EH (cell line): Measurements from ENCODE around the gene MRPL24.
A peak's percentile ranks its signal among the peaks of the same experiment; 100 is the strongest.

Source experiments
- DNase-seq: peaks from one replicate; pipeline ENCODE4 v3.0.0-alpha.2; 2015; ENCODE audit warnings: low read depth

Gene MRPL24

GRCh38 chr1:156743367-156744302 lies 2.7 kb upstream of the MRPL24 start:
- no peak for DNase-seq

- DNase-seq = no peak
Measured at GRCh38 chr1:156742801-156743200, 1.9 kb upstream of the MRPL24 start.

- no peak for DNase-seq
Measured at GRCh38 chr1:156742017-156742416, 1.1 kb upstream of the MRPL24 start.

DNA sequence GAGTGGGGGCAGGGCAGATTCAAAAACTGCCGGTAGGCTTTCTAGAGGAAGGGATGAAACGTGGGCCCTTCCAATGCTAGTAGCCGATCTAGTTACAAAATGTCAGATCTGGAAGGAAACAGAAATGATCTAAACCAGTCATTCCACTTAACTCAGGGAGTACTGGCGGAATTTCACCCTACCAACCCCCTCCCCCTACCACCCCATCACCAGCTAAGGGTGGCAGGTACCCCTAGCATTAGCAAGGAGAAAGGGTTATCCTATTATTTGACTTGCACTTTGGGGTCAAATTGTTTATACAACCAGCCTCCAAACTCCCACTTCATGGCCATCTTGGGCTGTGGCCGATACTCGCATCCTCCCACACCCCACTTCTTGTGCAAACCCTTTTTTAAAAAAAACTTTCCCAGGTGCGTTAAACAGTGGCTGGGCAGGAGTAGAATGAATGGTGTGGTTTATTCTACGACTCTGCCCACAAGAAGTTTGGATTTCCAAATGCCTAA lies 644 bp upstream of the MRPL24 start:
- DNase-seq = no peak

- peak; percentile 16 for DNase-seq
Measured at GRCh38 chr1:156740237-156740740, 599 bp downstream of the MRPL24 start.

GRCh38 chr1:156738916-156739315 lies 2.0 kb downstream of the MRPL24 start:
- DNase-seq = no peak

DNA sequence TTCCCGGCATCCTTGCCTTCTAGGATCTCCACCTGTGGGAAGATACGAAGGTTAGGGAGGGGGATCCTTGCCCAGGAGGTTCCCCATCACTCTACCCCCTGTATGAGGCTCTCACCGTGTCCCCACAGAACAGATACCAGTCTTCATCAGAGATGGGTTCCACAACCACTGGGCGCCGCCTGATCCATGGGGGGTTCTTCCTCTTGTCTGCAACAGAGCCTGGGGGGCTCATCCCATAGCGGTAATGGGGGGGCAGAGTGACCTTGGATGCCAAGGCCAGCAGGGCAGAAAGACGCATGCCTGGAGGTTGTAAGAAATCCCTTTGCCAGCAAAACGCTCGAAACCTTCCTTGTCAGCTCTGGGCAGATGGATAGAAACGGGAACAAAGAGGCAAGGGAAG lies 2.5 kb downstream of the MRPL24 start:
- DNase-seq = no peak

DNA sequence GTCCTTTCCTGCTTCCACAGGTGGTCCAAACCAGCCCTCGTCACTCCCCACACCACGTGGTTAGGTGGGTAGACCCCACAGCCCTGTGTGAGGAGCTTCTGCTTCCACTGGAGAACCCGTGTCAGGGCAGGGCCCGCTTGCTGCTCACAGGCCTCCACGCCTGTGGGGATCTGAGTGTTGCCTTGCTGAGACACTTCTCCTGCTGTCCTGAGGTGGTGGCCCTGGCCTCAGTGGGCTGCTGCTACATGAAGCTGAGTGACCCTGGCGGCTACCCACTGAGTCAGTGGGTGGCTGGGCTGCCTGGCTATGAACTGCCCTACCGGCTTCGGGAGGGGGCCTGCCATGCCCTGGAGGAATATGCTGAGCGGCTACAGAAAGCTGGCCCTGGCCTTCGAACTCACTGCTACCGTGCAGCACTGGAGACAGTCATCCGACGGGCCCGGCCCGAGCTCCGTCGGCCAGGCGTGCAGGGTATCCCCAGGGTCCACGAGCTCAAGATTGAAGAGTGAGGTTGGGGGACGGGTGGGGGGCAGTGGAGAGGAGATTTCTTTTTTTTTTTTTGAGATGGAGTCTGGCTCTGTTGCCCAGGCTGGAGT lies 6.8 kb downstream of the MRPL24 start:
- DNase-seq = no peak

- peak; percentile 98 for DNase-seq
Measured at GRCh38 chr1:156728599-156729462, 12.1 kb downstream of the MRPL24 start, which contains the start of gene ISG20L2. Gene ISG20L2 (minus strand): TSS chr1:156728766. CDS start chr1:156727652, 1,114 bp downstream.

- peak; percentile 82 for DNase-seq
Measured at GRCh38 chr1:156727926-156728598, 12.8 kb downstream of the MRPL24 start, which contains the start of gene METTL25B. Gene METTL25B (plus strand): TSS chr1:156728469. CDS start chr1:156729105, 636 bp downstream.

DNA sequence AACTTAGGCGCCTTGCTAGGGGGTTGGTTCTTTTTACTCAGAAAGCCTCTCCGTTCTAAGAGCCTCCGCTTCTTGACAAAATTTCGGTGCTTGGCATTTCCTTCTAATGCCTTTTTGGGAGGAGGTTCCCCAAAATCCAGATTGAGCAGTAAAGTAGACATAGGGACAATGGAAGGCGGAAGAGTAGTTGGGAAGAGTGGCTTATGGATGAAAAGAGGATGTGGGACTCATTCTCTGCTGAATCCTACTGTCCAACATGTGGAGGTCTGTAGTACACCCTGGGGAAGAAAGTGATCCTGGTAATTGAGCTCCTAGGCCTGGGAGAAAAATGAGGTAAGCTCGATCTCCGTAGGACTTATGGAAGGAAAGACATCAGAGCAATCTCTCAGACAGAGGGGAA lies 13.4 kb downstream of the MRPL24 start:
- DNase-seq = no peak

DNA sequence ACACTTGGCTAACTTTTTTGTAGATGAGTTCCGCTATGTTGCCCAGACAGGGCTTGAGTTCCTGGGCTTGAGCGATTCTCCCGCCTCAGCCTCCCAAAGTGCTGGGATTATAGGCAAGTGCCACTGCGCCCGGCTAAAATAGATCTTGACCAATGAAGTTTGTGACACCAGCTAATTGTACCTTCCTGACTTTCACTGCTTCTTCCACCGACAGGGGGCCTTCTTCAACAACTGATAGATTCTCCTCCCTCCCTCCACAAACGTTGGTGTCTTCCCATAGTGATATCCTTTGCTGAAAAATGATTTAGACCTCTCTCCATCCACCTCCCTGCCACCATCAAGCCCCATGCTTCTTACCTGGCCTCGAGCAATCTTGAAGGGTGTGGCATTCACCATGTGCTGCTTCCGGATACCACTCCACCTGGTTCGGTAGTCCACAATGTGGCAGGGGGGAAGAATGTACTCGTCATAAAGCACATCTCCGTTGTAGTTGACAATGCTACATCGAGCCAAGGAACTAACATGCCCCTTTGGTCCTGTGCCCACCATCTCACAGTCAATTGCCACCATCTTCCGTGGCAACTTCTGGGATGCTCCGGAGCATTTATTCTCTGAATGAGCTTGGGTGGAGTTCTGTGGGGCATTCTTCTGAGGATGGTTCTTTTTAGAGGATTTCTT lies 14.2 kb downstream of the MRPL24 start:
- DNase-seq = peak; percentile 75

- peak; percentile 92 for DNase-seq
Measured at GRCh38 chr1:156725683-156726280, 15.1 kb downstream of the MRPL24 start.

DNA sequence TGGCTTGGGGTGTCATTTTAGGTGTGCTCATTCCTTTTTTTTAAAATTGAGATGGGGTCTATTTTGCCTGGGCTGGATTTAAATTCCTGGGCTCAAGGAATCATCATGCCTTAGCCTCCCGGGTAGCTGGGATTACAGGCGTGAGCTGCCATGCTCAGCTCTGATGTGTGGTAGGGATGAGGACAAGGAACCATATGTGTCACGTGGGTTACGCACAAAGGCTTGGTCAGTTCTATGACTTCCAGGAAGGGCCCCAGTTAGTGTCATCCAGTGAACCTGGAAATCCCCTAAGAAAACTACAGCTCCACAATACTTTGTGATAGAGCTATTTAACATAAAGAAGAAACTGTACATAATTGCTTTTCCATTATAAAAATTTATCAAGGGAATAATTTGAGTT lies 19.4 kb downstream of the MRPL24 start:
- DNase-seq = no peak

GRCh38 chr1:156721131-156721530 lies 19.8 kb downstream of the MRPL24 start:
- DNase-seq = no peak

DNA sequence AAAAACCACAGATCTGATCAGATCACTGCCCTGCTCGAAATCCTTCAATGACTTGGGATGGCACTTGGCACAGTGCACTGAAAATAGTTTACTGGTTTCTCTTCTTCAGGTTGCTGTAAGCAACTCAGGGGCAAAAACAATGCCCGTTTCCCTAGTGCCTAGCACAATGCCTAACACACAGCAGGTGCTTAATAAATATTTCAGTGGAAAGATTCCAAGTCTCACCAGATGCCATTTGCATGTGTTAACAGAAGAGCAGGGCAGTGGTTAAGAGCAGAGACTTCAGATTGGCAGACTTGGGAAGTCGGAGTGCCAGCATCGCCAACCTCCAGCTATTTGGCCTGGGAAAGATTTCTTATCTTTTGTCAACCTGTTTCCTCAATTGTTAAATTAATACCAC lies 23.5 kb downstream of the MRPL24 start:
- no peak for DNase-seq

- DNase-seq = no peak
Measured at GRCh38 chr1:156714830-156715229, 26.1 kb downstream of the MRPL24 start.

- peak; percentile 66 for DNase-seq
Measured at GRCh38 chr1:156712626-156713025, 28.3 kb downstream of the MRPL24 start.

DNA sequence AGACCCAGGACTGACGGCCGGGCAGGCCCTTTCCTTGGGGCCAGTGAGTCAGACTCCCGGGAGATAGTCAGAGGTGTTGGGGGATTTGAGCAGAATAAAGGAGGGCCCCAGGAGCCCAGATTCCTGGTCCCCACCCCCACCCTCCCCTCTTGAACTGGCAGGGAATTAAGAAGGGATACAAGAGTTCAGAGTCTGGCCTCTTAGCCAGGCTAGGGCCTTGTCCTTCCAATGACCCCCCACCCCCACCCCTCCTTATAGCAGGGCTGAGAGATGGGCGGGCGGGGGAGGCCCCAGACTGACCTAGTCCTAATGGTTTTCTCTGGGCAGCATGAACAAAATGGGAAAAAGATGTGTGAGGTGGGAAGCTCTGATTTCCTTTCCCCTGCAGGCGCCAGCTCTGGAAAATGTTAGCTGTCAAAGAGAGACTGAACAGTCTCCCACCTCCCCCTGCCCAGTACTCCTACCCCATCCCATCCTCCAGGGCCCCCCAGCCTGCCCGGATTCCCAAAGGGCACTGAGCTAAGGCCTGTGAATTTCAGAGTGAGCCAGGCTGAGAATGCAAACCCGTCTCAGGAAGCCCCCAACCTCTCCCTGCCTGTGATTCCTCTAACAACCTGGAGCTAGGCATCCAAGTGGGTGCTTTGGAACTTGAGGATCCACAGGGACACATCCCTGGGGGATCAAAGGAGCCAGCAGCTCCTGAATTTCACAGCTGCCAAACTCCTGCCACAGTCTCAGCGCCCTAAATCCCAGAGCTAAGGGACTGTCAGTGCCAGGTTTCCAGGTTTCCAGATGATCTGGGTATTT lies 29.7 kb downstream of the MRPL24 start:
- DNase-seq = peak; percentile 49
